T-helper 17 cell (primary cell): ENCODE data around the gene CALU. TPM values are rescaled to one million over a fixed set of nuclear protein-coding genes. Genes with fewer than 3 reads are reported as not detected.

Experiments used
- total RNA-seq, 4 donors: library from RNA in 2 of 4; stranded (reverse) in 2 of 4; gene quantifications; one replicate each; pipeline ENCODE4 v1.2.3 and lab custom pipeline; 2022 to 2026

The CALU gene
- total RNA-seq, 2 donors from 2014 or later = 19.9 to 28.1 TPM

Other genes starting within 250 kb of the CALU start
- 1 to 10 TPM in 1 of 2 donors, under 1 TPM in 1; 0.80 to 1.4 TPM for gene GARIN1A, start 67.1 kb upstream of the CALU start, total RNA-seq
- gene OPN1SW, start 36.4 kb downstream of the CALU start, total RNA-seq = not detected
- 1 to 10 TPM; 7.5 to 7.7 TPM for gene CCDC136, start 52.6 kb downstream of the CALU start, total RNA-seq
- gene FLNC, start 91.0 kb downstream of the CALU start, total RNA-seq = under 1 TPM; 0.05 TPM
- gene ATP6V1F, start 123.5 kb downstream of the CALU start, total RNA-seq = 10 to 100 TPM; 62.5 to 68.7 TPM
- gene KCP, start 171.3 kb downstream of the CALU start, total RNA-seq = 1 to 10 TPM in 1 of 2 donors, under 1 TPM in 1; 0.23 to 1.2 TPM
- gene IRF5, start 198.6 kb downstream of the CALU start, total RNA-seq = 10 to 100 TPM; 12.5 to 13.6 TPM